ENCODE data around the gene RAB11FIP3.

RAB11FIP3 gene

DNA sequence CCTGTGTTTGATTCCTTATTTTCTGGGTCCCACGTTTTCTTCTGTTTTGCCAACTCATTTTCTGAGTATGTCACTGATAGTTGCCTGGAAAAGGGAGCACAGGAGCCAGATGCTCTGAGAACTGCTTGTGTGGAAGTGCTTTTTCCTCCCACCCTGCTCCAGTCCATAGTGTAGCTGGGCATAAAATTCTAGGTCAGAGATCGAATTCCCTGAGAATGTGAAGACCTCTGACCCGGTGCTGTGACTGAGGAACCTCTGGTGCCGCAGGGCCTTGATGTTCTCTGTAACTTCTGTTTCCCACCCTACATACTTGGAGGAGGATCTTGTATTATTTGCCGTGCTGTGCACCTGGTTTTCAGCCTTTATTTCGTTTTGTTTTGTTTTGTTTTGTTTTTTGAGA lies 82.5 kb downstream of the RAB11FIP3 start:
- Histone ChIP-seq H4K20me1 (ENCODE audit: insufficient read depth, low read length) (no peaks in the 10 kb centered on the region), H3K36me3 (replicated peaks; ENCODE audit: insufficient read depth, low read length) (no peaks in the 10 kb centered on the region), H3K4me2 (ENCODE audit: low read depth, low read length) (no peak overlapping the region), H3F3A (ENCODE audit: insufficient read depth, low read length) (no peaks in the 10 kb centered on the region), H3K27me3 (replicated peaks; ENCODE audit: insufficient read depth, low read length) (no peaks in the 10 kb centered on the region), H3K79me2 (ENCODE audit: low read length) (no peaks in the 10 kb centered on the region), H3K9me2 (replicated peaks; ENCODE audit: insufficient read depth, low read length) (no peaks in the 10 kb centered on the region), H3K27ac (ENCODE audit: low read length) (no peak overlapping the region), H3K9ac (ENCODE audit: low read length) (no peak overlapping the region), H3K4me3 (ENCODE audit: low read length) (no peak overlapping the region), H3K4me1 (ENCODE audit: low read length) (no peaks in the 10 kb centered on the region), H3K9me3 (replicated peaks; ENCODE audit: insufficient read depth, low read length) (no peaks in the 10 kb centered on the region), H2AFZ (ENCODE audit: low read length) (no peak overlapping the region)
- TF ChIP-seq, protein P1, sequence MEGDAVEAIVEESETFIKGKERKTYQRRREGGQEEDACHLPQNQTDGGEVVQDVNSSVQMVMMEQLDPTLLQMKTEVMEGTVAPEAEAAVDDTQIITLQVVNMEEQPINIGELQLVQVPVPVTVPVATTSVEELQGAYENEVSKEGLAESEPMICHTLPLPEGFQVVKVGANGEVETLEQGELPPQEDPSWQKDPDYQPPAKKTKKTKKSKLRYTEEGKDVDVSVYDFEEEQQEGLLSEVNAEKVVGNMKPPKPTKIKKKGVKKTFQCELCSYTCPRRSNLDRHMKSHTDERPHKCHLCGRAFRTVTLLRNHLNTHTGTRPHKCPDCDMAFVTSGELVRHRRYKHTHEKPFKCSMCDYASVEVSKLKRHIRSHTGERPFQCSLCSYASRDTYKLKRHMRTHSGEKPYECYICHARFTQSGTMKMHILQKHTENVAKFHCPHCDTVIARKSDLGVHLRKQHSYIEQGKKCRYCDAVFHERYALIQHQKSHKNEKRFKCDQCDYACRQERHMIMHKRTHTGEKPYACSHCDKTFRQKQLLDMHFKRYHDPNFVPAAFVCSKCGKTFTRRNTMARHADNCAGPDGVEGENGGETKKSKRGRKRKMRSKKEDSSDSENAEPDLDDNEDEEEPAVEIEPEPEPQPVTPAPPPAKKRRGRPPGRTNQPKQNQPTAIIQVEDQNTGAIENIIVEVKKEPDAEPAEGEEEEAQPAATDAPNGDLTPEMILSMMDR (IDR thresholded peaks at IDR 0.05; ENCODE audit: low read length): no peak
- TF ChIP-seq EZH2 (optimal IDR thresholded peaks at IDR 0.05; ENCODE audit: low read depth, low read length) (no peak), EZH2phosphoT487 (IDR thresholded peaks at IDR 0.05; ENCODE audit: low read length) (no peak)
- no peak for DNase-seq

DNA sequence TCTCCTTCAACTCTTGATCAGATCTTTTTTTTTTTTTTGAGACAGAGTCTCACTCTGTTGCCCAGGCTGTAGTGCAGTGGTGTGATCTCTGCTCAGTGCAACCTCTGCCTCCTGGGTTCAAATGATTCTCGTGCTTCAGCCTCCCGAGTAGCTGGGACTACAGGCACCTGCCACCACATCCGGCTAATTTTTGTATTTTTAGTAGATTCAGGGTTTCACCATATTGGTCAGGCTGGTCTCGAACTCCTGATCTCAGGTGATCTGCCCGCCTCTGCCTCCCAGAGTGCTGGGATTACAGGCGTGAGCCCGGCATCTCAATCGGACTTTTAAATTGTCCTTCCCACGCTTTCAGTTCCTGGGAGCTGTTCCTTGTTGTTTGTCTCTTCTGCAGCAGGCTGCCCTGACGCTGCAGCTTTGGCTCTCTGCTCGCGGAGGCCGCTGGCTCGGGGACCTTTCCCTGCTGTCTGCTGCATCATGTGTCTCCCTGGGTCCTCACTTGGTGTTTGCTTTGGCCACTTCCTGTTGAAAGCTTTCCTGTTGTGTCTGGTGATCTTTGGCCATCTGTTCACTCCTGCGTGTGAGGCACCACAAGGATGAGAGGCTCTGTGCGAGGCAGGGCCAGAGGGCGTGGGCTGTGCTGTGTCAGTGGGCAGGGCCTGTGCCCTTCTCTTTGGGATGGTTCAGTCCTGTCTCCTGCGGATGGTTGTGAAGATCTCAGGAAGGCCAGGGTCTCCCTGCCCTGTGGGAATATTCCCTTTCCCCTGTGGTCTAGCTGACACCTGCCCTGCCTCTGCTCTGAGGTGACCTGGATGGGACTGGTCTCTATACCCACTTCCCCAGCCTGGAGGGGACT lies 83.7 kb downstream of the RAB11FIP3 start:
- no peaks in the 10 kb centered on the region for H3K79me2 ChIP-seq (ENCODE audit: low read length)
- no peak overlapping the region for H3K27ac ChIP-seq (ENCODE audit: low read length)
- no peak overlapping the region for H3K4me2 ChIP-seq (ENCODE audit: low read depth, low read length)
- H3K4me1 ChIP-seq (ENCODE audit: low read length): no peaks in the 10 kb centered on the region
- TF ChIP-seq, protein P1 (IDR thresholded peaks at IDR 0.05; ENCODE audit: low read length): no peak
- no peak for TF ChIP-seq EZH2 (optimal IDR thresholded peaks at IDR 0.05; ENCODE audit: low read depth, low read length)
- no peak for TF ChIP-seq EZH2phosphoT487 (IDR thresholded peaks at IDR 0.05; ENCODE audit: low read length)
- H3K4me3 ChIP-seq (ENCODE audit: low read length): no peak overlapping the region
- H3K27me3 ChIP-seq (replicated peaks; ENCODE audit: insufficient read depth, low read length): no peaks in the 10 kb centered on the region
- no peaks in the 10 kb centered on the region for H4K20me1 ChIP-seq (ENCODE audit: insufficient read depth, low read length)
- no peak overlapping the region for H3K9ac ChIP-seq (ENCODE audit: low read length)
- H3K36me3 ChIP-seq (replicated peaks; ENCODE audit: insufficient read depth, low read length): no peaks in the 10 kb centered on the region
- H3F3A ChIP-seq (ENCODE audit: insufficient read depth, low read length): no peaks in the 10 kb centered on the region
- no peak for DNase-seq
- no peak overlapping the region for H2AFZ ChIP-seq (ENCODE audit: low read length)
- H3K9me3 ChIP-seq (replicated peaks; ENCODE audit: insufficient read depth, low read length): no peaks in the 10 kb centered on the region
- no peaks in the 10 kb centered on the region for H3K9me2 ChIP-seq (replicated peaks; ENCODE audit: insufficient read depth, low read length)

DNA sequence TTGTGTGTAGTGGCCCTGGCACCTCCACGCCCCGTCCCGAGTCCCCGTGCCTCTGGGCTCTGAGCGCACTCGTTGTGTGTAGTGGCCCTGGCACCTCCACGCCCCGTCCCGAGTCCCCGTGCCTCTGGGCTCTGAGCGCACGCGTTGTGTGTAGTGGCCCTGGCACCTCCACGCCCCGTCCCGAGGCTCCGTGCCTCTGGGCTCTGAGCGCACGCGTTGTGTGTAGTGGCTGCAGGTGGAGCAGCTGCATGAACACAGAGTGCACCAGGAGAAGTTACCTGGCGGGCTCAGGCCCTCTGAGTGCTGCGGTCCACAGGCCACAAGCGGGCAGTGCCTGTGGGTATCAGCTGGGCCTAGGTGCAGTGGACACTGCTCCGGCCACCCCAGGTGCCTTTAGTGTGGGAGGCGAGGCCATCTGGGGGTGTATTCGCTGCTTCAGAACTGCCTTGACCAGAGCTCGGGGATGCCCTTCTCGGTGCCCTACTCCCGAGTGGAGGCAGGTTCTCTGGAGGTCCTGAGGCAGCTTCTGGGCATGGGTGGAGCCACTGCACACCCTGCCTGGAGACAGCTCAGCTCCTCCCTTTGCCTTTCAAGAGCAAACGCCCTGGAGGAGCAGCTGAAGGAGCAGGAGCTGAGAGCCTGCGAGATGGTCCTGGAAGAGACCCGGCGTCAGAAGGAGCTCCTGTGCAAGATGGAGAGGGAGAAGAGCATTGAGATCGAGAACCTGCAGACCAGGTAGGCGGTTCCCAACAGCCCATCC lies 84.8 kb downstream of the RAB11FIP3 start:
- Histone ChIP-seq H3K4me2 (ENCODE audit: low read depth, low read length) (no peak overlapping the region), H3K9ac (ENCODE audit: low read length) (no peak overlapping the region), H3K27ac (ENCODE audit: low read length) (no peak overlapping the region), H3K36me3 (replicated peaks; ENCODE audit: insufficient read depth, low read length) (no peaks in the 10 kb centered on the region), H3K4me1 (ENCODE audit: low read length) (no peaks in the 10 kb centered on the region), H3K9me2 (replicated peaks; ENCODE audit: insufficient read depth, low read length) (no peaks in the 10 kb centered on the region), H3K27me3 (replicated peaks; ENCODE audit: insufficient read depth, low read length) (no peaks in the 10 kb centered on the region), H4K20me1 (ENCODE audit: insufficient read depth, low read length) (no peaks in the 10 kb centered on the region), H3K9me3 (replicated peaks; ENCODE audit: insufficient read depth, low read length) (no peaks in the 10 kb centered on the region), H3K79me2 (ENCODE audit: low read length) (no peaks in the 10 kb centered on the region), H3K4me3 (ENCODE audit: low read length) (no peak overlapping the region), H2AFZ (ENCODE audit: low read length) (no peak overlapping the region), H3F3A (ENCODE audit: insufficient read depth, low read length) (no peaks in the 10 kb centered on the region)
- TF ChIP-seq, protein P1 (IDR thresholded peaks at IDR 0.05; ENCODE audit: low read length): no peak
- no peak for TF ChIP-seq EZH2 (optimal IDR thresholded peaks at IDR 0.05; ENCODE audit: low read depth, low read length)
- no peak for TF ChIP-seq EZH2phosphoT487 (IDR thresholded peaks at IDR 0.05; ENCODE audit: low read length)
- no peak for DNase-seq
